T-helper 2 cell treated with Interferon-gamma antibody and Interleukin-4, amounts not matched to agents 100 ng/mL and 5 ng/mL, for 36 hours (primary cell): ENCODE data around the gene LIN7C. TPM values are rescaled to one million over a fixed set of nuclear protein-coding genes. Genes with fewer than 3 reads are reported as not detected.
"Not testable (repeated sequence)": the region's sequence is repeated elsewhere in the genome, so short reads cannot be mapped to it uniquely, and the experiment has no call there.

Experiments
- intact Hi-C: fragments of 100-400 bp; cut with micrococcal nuclease; formaldehyde crosslinking; loops from one replicate; pipeline ENCODE4 v1.15.1; 2023
- total RNA-seq: library from RNA; stranded (reverse); gene quantifications from 2 replicates; pipeline ENCODE4 v1.2.3, GENCODE V29; 2022

LIN7C gene
- total RNA-seq, 1 donor from 2014 or later, result 23.8 TPM

- intact Hi-C loops, result no loop called here
Measured at GRCh38 chr11:27451244-27451965, 55.2 kb downstream of the LIN7C start.

GRCh38 chr11:27448184-27448540 is 58.4 kb downstream of the LIN7C start:
- intact Hi-C loops, result not testable (repeated sequence)

GRCh38 chr11:27447288-27448183 is 59.0 kb downstream of the LIN7C start:
- intact Hi-C loops, result no loop called here

- intact Hi-C loops, result no loop called here
Measured at GRCh38 chr11:27445625-27446024, 60.9 kb downstream of the LIN7C start.

- intact Hi-C loops, result no loop called here
Measured at GRCh38 chr11:27444801-27445215, 61.8 kb downstream of the LIN7C start.

Other genes starting within 250 kb of the LIN7C start
- 13.0 and 13.5 TPM in 2 replicates for gene CCDC34, start 143.6 kb downstream of the LIN7C start, total RNA-seq
- gene LGR4, start 34.0 kb downstream of the LIN7C start, total RNA-seq, result 0.11 TPM in 1 of 2 replicates, not detected in the other
- gene BDNF, start 193.7 kb upstream of the LIN7C start, total RNA-seq, result not detected in 2 replicates